ENCODE results near the gene ZNF609.

DNA sequence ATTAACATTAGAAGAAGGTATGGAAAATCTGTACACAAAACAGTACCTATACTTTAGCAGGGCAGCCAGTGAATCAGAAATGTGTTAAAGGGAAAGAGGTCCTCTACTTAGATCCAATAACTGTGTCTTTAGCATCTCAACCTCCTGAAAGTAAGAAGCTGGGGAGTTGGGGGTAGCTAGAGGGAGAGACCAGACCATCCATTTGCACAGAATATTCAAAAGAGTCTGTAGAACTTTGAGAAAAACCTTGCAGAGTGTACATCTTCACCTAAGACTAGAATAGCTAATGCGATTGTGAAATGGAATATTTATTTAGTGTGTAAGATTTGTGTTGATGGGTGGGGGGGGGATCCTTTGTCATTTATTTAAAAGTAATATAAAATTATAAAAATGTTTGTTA is 190.2 kb downstream of the ZNF609 start:
- TF ChIP-seq YY1 (IDR thresholded peaks at IDR 0.05; ENCODE audit: insufficient read depth, insufficient read length) = no peak
- no peak for TF ChIP-seq SUZ12 (IDR thresholded peaks at IDR 0.05; ENCODE audit: extremely low read depth, insufficient read depth, insufficient read length)
- no peak for TF ChIP-seq ZNF274 (IDR thresholded peaks at IDR 0.05; ENCODE audit: low read depth, low read length)
